Right atrium auricular region (tissue), 2 donors: ENCODE data around the gene SLX4. TPM values are rescaled to one million over a fixed set of nuclear protein-coding genes. Genes with fewer than 3 reads are reported as not detected.

Experiments
- DNase-seq: peaks from one replicate; pipeline ENCODE4 v3.0.0-alpha.2; 2019; ENCODE audit warnings: low spot score
- H3K27ac ChIP-seq, 2 donors: fragments of 200-600 bp; sonication (generic); 1 replicate in 1 of 2; 2 replicates in 1 of 2; pipeline ENCODE4 v1.5.1; 2016 to 2019
- H3K27me3 ChIP-seq, 2 donors: fragments of 200-600 bp; sonication (generic); one replicate each; pipeline versions ENCODE4 v1.5.1 to v1.6.0; 2017 to 2019
- H3K36me3 ChIP-seq: fragments of 200-600 bp; sonication (generic); one replicate; pipeline ENCODE4 v1.5.1; 2016
- H3K4me1 ChIP-seq, 2 donors: fragments of 200-600 bp; sonication (generic); one replicate each; pipeline versions ENCODE4 v1.5.1 to v1.6.0; 2017 to 2019
- H3K4me3 ChIP-seq, 2 donors: fragments of 200-600 bp; sonication (generic); 1 replicate in 1 of 2; 2 replicates in 1 of 2; pipeline ENCODE4 v1.5.1; 2017 to 2019; ENCODE audit warnings: mild to moderate bottlenecking in 1 of 2, moderate library complexity in 1 of 2
- H3K9me3 ChIP-seq, 2 donors: fragments of 200-600 bp; sonication (generic); one replicate each; pipeline ENCODE4 v1.5.1; 2019
- CTCF ChIP-seq, 2 donors: fragments of 200-600 bp; sonication (generic); IDR thresholded peaks; one replicate each; pipeline ENCODE4 v1.5.1; 2019; ENCODE audit warnings: antibody characterized with exemption in 2 of 2
- total RNA-seq, 2 donors: library from RNA; depleted of rRNA; stranded (reverse); fragments of >200 nt; gene quantifications; one replicate each; pipeline ENCODE4 v1.1.0, GENCODE V29; 2016

SLX4 gene
- total RNA-seq, 2 donors from 2014 or later: 1.9 to 2.4 TPM

- DNase-seq: no peak
- no peaks in the 10 kb centered on the region for H3K27me3 ChIP-seq
- no peak overlapping the region for H3K27ac ChIP-seq
- H3K9me3 ChIP-seq: no peaks in the 10 kb centered on the region
- H3K4me1 ChIP-seq: no peaks in the 10 kb centered on the region
- no peaks in the 10 kb centered on the region for H3K36me3 ChIP-seq
- no peak for TF ChIP-seq CTCF (IDR thresholded peaks at IDR 0.05)
- H3K4me3 ChIP-seq: no peak overlapping the region
These were observed 57.0 kb downstream of the SLX4 start for GRCh38 chr16:3554351-3554928.

GRCh38 chr16:3553138-3553923 lies 58.1 kb downstream of the SLX4 start:
- Histone ChIP-seq H3K4me3 (no peak overlapping the region), H3K27ac (no peak overlapping the region), H3K4me1 (peaks cover 0 to 4% of the 10 kb centered on the region in 2 donors), H3K27me3 (no peaks in the 10 kb centered on the region), H3K9me3 (no peaks in the 10 kb centered on the region), H3K36me3 (no peaks in the 10 kb centered on the region)
- TF ChIP-seq CTCF (IDR thresholded peaks at IDR 0.05): no peak
- no peak for DNase-seq

- no peak for TF ChIP-seq CTCF (IDR thresholded peaks at IDR 0.05)
- Histone ChIP-seq H3K27ac (no peak overlapping the region), H3K36me3 (no peaks in the 10 kb centered on the region), H3K4me1 (peaks cover 0 to 16% of the 10 kb centered on the region in 2 donors), H3K4me3 (no peak overlapping the region), H3K27me3 (no peaks in the 10 kb centered on the region), H3K9me3 (no peaks in the 10 kb centered on the region)
- DNase-seq: no peak
These were observed 60.3 kb downstream of the SLX4 start for GRCh38 chr16:3550851-3551847.

- Histone ChIP-seq H3K27me3 (no peaks in the 10 kb centered on the region), H3K4me1 (peaks cover 0 to 16% of the 10 kb centered on the region in 2 donors), H3K36me3 (no peaks in the 10 kb centered on the region), H3K27ac (no peak overlapping the region), H3K9me3 (no peaks in the 10 kb centered on the region), H3K4me3 (no peak overlapping the region)
- no peak for TF ChIP-seq CTCF (IDR thresholded peaks at IDR 0.05)
- no peak for DNase-seq
These were observed 61.5 kb downstream of the SLX4 start for GRCh38 chr16:3549906-3550305.

- no peak for DNase-seq
- TF ChIP-seq CTCF (IDR thresholded peaks at IDR 0.05): no peak
- Histone ChIP-seq H3K36me3 (no peaks in the 10 kb centered on the region), H3K27me3 (no peaks in the 10 kb centered on the region), H3K4me3 (no peak overlapping the region), H3K4me1 (peaks cover 0 to 16% of the 10 kb centered on the region in 2 donors), H3K9me3 (no peaks in the 10 kb centered on the region), H3K27ac (peak overlapping the region in 1 of 2 donors; percentile 41)
These were observed 62.5 kb downstream of the SLX4 start for GRCh38 chr16:3548859-3549258.
